ENCODE data around the gene ZNF423. TPM values are rescaled to one million over a fixed set of nuclear protein-coding genes. Genes with fewer than 3 reads are reported as not detected.

ZNF423 gene
- total RNA-seq, 1 donor from 2014 or later = 10.6 TPM

DNA sequence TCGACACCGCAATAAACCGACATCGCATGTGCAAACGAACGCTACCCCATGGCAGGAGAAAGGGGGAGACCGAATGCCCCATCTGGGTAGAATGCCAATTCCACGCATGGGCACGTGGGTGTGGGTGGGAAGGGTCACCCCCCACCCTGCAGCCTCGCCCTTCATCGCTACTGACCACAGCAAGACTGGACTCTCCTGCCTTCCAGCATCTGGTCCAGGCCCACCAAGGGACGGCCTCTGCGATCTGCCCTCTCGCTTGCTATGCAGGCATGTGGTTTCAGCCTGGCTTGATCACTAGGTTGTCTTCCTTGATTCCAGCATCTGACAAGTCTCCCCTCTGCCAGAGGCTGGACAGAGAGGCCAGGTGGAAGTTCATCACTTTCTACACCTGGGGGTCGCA lies 323.0 kb downstream of the ZNF423 start:
- no peak overlapping the region for H3K4me3 Mint-ChIP-seq (ENCODE audit: unreplicated experiment)
- H3K9me3 Mint-ChIP-seq (ENCODE audit: unreplicated experiment) = peaks cover 2% of the 10 kb centered on the region
- H3K4me2 ChIP-seq (ENCODE audit: low read length) = no peak overlapping the region
- H4K20me1 ChIP-seq (ENCODE audit: insufficient read depth, low read length) = no peaks in the 10 kb centered on the region
- no peaks in the 10 kb centered on the region for H3K9me3 ChIP-seq (ENCODE audit: insufficient read depth, low read depth, low read length)
- no peak overlapping the region for H2AFZ ChIP-seq (ENCODE audit: low read depth, low read length)
- H3K27ac Mint-ChIP-seq (ENCODE audit: unreplicated experiment) = no peak overlapping the region
- H3K4me1 Mint-ChIP-seq (ENCODE audit: low read depth, unreplicated experiment) = peaks cover 2% of the 10 kb centered on the region
- DNase-seq (ENCODE audit: low read depth) = no peak
- no peaks in the 10 kb centered on the region for H3K27me3 ChIP-seq (ENCODE audit: insufficient read depth, low read length)
- H3K27ac ChIP-seq (ENCODE audit: low read depth, low read length) = no peak overlapping the region
- H3K4me1 ChIP-seq (ENCODE audit: insufficient read depth, low read length) = no peaks in the 10 kb centered on the region
- H3K36me3 Mint-ChIP-seq (ENCODE audit: low read depth, unreplicated experiment) = peaks cover 2% of the 10 kb centered on the region
- H3K4me3 ChIP-seq (ENCODE audit: insufficient read depth, low read depth, low read length) = no peak overlapping the region
- H3K9ac ChIP-seq (ENCODE audit: low read length) = no peak overlapping the region
- FAIRE-seq = no peak
- no peak for TF ChIP-seq EZH2 (IDR thresholded peaks at IDR 0.05; ENCODE audit: insufficient read depth, low read length)
- TF ChIP-seq, protein P1, sequence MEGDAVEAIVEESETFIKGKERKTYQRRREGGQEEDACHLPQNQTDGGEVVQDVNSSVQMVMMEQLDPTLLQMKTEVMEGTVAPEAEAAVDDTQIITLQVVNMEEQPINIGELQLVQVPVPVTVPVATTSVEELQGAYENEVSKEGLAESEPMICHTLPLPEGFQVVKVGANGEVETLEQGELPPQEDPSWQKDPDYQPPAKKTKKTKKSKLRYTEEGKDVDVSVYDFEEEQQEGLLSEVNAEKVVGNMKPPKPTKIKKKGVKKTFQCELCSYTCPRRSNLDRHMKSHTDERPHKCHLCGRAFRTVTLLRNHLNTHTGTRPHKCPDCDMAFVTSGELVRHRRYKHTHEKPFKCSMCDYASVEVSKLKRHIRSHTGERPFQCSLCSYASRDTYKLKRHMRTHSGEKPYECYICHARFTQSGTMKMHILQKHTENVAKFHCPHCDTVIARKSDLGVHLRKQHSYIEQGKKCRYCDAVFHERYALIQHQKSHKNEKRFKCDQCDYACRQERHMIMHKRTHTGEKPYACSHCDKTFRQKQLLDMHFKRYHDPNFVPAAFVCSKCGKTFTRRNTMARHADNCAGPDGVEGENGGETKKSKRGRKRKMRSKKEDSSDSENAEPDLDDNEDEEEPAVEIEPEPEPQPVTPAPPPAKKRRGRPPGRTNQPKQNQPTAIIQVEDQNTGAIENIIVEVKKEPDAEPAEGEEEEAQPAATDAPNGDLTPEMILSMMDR (IDR thresholded peaks at IDR 0.05; ENCODE audit: insufficient read depth, low read depth, low read length) = no peak
- no peaks in the 10 kb centered on the region for H3K79me2 ChIP-seq (ENCODE audit: insufficient read depth, low read length)
- H3K27me3 Mint-ChIP-seq (ENCODE audit: low read depth, unreplicated experiment) = peaks cover 16% of the 10 kb centered on the region
- H3K36me3 ChIP-seq (ENCODE audit: insufficient read depth, low read length) = no peaks in the 10 kb centered on the region

DNA sequence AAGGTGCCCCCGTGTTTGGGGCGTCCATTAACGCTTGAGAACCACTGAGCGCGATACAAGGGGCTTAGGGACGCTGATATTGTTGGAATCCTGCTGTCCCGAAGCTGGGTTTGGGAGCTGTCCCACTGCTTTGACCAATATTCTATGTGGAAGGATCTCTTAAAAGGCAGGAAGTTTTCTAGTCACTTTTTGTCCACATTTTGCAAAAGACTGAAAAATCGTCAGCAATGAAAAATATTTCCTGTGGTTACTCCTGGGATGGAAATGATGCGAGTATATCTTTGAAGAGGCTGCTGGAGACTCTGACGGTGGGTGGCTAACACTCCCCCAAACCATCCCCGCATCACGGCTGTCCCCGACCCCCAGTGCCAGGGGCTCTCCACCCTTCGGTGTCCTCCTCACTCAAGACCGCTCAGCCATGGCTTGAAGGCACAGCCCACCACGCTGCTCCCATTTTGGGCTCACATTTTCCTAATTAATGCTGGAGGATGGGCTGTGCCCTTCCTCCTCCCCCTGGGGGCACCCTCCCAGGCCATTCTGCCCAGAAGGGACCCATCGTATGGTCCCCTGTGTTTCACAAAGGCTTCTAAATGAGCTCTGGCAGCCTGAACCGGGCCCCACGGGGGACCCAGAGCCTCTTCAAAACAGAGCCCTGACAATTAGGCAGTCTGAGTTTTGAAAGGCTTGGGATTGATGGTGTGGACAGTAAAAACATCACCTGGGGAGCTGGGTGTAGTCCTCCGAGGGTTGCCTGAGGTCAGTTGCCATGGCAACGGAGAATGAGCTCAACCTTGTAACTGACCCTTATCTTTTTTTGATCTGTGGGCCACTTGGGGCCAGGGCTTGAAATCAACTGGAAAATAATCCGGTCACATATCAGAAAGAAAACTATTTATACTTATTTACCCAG lies 323.7 kb downstream of the ZNF423 start:
- H3K79me2 ChIP-seq (ENCODE audit: insufficient read depth, low read length) = no peaks in the 10 kb centered on the region
- Mint-ChIP-seq H3K9me3 (ENCODE audit: unreplicated experiment) (no peaks in the 10 kb centered on the region), H3K36me3 (ENCODE audit: low read depth, unreplicated experiment) (peaks cover 2% of the 10 kb centered on the region), H3K4me3 (ENCODE audit: unreplicated experiment) (no peak overlapping the region), H3K27ac (ENCODE audit: unreplicated experiment) (no peak overlapping the region), H3K4me1 (ENCODE audit: low read depth, unreplicated experiment) (peaks cover 2% of the 10 kb centered on the region), H3K27me3 (ENCODE audit: low read depth, unreplicated experiment) (peaks cover 14% of the 10 kb centered on the region)
- FAIRE-seq (no peak), DNase-seq (ENCODE audit: low read depth) (no peak)
- no peak overlapping the region for H3K4me3 ChIP-seq (ENCODE audit: insufficient read depth, low read depth, low read length)
- H3K27me3 ChIP-seq (ENCODE audit: insufficient read depth, low read length) = no peaks in the 10 kb centered on the region
- H2AFZ ChIP-seq (ENCODE audit: low read depth, low read length) = no peak overlapping the region
- no peaks in the 10 kb centered on the region for H4K20me1 ChIP-seq (ENCODE audit: insufficient read depth, low read length)
- H3K9ac ChIP-seq (ENCODE audit: low read length) = no peak overlapping the region
- no peaks in the 10 kb centered on the region for H3K4me1 ChIP-seq (ENCODE audit: insufficient read depth, low read length)
- TF ChIP-seq, protein P1 (IDR thresholded peaks at IDR 0.05; ENCODE audit: insufficient read depth, low read depth, low read length) = no peak
- no peak for TF ChIP-seq EZH2 (IDR thresholded peaks at IDR 0.05; ENCODE audit: insufficient read depth, low read length)
- H3K4me2 ChIP-seq (ENCODE audit: low read length) = no peak overlapping the region
- no peak overlapping the region for H3K27ac ChIP-seq (ENCODE audit: low read depth, low read length)
- no peaks in the 10 kb centered on the region for H3K36me3 ChIP-seq (ENCODE audit: insufficient read depth, low read length)
- H3K9me3 ChIP-seq (ENCODE audit: insufficient read depth, low read depth, low read length) = no peaks in the 10 kb centered on the region

DNA sequence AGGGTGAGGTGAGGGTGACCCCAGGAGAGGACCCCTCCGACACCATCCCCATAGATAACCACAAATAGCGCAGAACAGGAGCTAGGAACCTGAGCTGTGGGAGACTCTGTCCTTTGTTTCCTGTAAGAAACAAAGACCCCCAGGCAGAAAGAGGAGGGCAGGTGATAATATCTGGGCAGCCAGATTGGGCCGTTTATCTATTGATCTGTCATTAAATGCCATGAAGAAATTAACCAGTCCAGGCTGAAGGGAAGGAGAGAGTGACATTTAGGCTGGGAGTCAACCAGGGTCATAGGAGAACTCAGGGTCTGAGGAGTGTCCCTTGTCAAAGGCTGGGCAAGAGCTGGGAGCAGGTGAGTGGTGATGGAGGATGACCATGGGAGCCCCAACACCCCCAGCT lies 324.5 kb downstream of the ZNF423 start:
- no peak overlapping the region for H2AFZ ChIP-seq (ENCODE audit: low read depth, low read length)
- no peak for DNase-seq (ENCODE audit: low read depth)
- Mint-ChIP-seq H3K36me3 (ENCODE audit: low read depth, unreplicated experiment) (peaks cover 2% of the 10 kb centered on the region), H3K4me3 (ENCODE audit: unreplicated experiment) (no peak overlapping the region), H3K4me1 (ENCODE audit: low read depth, unreplicated experiment) (peaks cover 2% of the 10 kb centered on the region), H3K27me3 (ENCODE audit: low read depth, unreplicated experiment) (peaks cover 14% of the 10 kb centered on the region), H3K27ac (ENCODE audit: unreplicated experiment) (no peak overlapping the region), H3K9me3 (ENCODE audit: unreplicated experiment) (no peaks in the 10 kb centered on the region)
- H3K9ac ChIP-seq (ENCODE audit: low read length) = no peak overlapping the region
- no peak overlapping the region for H3K4me2 ChIP-seq (ENCODE audit: low read length)
- TF ChIP-seq, protein P1 (IDR thresholded peaks at IDR 0.05; ENCODE audit: insufficient read depth, low read depth, low read length) = no peak
- no peak for TF ChIP-seq EZH2 (IDR thresholded peaks at IDR 0.05; ENCODE audit: insufficient read depth, low read length)
- no peaks in the 10 kb centered on the region for H3K4me1 ChIP-seq (ENCODE audit: insufficient read depth, low read length)
- H3K79me2 ChIP-seq (ENCODE audit: insufficient read depth, low read length) = no peaks in the 10 kb centered on the region
- H3K27me3 ChIP-seq (ENCODE audit: insufficient read depth, low read length) = no peaks in the 10 kb centered on the region
- H3K9me3 ChIP-seq (ENCODE audit: insufficient read depth, low read depth, low read length) = no peaks in the 10 kb centered on the region
- no peak for FAIRE-seq
- no peaks in the 10 kb centered on the region for H3K36me3 ChIP-seq (ENCODE audit: insufficient read depth, low read length)
- H4K20me1 ChIP-seq (ENCODE audit: insufficient read depth, low read length) = no peaks in the 10 kb centered on the region
- no peak overlapping the region for H3K27ac ChIP-seq (ENCODE audit: low read depth, low read length)
- no peak overlapping the region for H3K4me3 ChIP-seq (ENCODE audit: insufficient read depth, low read depth, low read length)

Measured in astrocyte (in vitro differentiated cells and primary cell).